ENCODE data around the gene TWF1. TPM values are rescaled to one million over a fixed set of nuclear protein-coding genes. Genes with fewer than 3 reads are reported as not detected.

Gene TWF1
- total and polyA plus RNA-seq, 2 of the 4 experiments (the other 2 are of a cell fraction): 67.0 to 141 TPM

DNA sequence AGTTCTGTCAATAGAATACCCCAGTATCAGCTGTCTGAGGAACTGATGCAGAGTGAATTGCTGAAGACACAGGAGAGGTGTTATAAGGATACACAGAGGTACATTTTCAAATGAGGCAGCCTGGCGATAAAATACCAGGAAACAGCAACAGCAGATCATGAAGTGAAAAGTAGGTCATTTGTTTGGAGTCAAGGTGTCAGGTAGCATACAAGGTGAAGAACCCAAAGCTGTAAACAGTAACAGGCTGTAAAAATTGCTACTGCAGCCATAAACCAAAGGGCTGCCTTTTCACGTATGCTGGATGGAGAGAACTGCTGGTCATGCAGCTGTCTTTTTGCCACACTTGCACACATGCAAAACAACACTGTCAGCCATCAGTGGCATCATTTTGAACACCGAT, 9.3 kb upstream of the TWF1 start:
- H3K14ac ChIP-seq (replicated peaks; ENCODE audit: low read depth, low read length): no peak overlapping the region
- H3K4me3 ChIP-seq (ENCODE audit: insufficient read depth, low read depth, low read length): no peak overlapping the region
- H3K9me3 ChIP-seq (ENCODE audit: control insufficient read depth, insufficient read depth, low read length): no peaks in the 10 kb centered on the region
- no peak overlapping the region for H2AK5ac ChIP-seq (ENCODE audit: low read depth, low read length)
- H4K20me1 ChIP-seq (ENCODE audit: insufficient read depth, low read length): no peaks in the 10 kb centered on the region
- H3K79me1 ChIP-seq (ENCODE audit: low read depth in 1 of 2, low read length in 2 of 2): no peaks in the 10 kb centered on the region
- H3K18ac ChIP-seq (ENCODE audit: low read depth, low read length): no peak overlapping the region
- WGBS, 2 experiments (ENCODE audit: extremely low coverage in 2 of 2, insufficient read length in 1 of 2): no CpG with 5 or more reads among the region's 3 CpGs
- POLR2A ChIA-PET (ENCODE audit: unreplicated experiment): no interaction called here
- in situ Hi-C loops (cut with MboI; ENCODE audit: low sequenced_read_pairs): no loop called here
- H2BK15ac ChIP-seq (ENCODE audit: low read depth, low read length): no peak overlapping the region
- intact Hi-C loops (cut with micrococcal nuclease): no loop called here
- dilution Hi-C loops (cut with HindIII; ENCODE audit: low sequenced_read_pairs, unreplicated experiment): no loop called here
- no peak for TF ChIP-seq SMC3 (IDR thresholded peaks at IDR 0.05; ENCODE audit: low read depth, low read length)
- no peak for TF ChIP-seq MXI1 (IDR thresholded peaks at IDR 0.05; ENCODE audit: borderline replicate concordance, low read depth, low read length)
- TF ChIP-seq NFE2L2 (IDR thresholded peaks at IDR 0.05; ENCODE audit: low read depth, low read length): no peak
- TF ChIP-seq MAFK (IDR thresholded peaks at IDR 0.05; ENCODE audit: low read depth, low read length): no peak
- TF ChIP-seq, protein P1, sequence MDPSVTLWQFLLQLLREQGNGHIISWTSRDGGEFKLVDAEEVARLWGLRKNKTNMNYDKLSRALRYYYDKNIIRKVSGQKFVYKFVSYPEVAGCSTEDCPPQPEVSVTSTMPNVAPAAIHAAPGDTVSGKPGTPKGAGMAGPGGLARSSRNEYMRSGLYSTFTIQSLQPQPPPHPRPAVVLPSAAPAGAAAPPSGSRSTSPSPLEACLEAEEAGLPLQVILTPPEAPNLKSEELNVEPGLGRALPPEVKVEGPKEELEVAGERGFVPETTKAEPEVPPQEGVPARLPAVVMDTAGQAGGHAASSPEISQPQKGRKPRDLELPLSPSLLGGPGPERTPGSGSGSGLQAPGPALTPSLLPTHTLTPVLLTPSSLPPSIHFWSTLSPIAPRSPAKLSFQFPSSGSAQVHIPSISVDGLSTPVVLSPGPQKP (IDR thresholded peaks at IDR 0.05; ENCODE audit: borderline replicate concordance, low read depth, low read length): no peak
- no peak for TF ChIP-seq RFX5 (IDR thresholded peaks at IDR 0.05; ENCODE audit: low read depth, low read length)
- no peak for TF ChIP-seq RAD21 (IDR thresholded peaks at IDR 0.05; ENCODE audit: low read length)
- H3K9ac ChIP-seq (ENCODE audit: low read depth, low read length): no peak overlapping the region
- no peaks in the 10 kb centered on the region; the same call in none of the 2 replicates for H3K27me3 ChIP-seq (ENCODE audit: control insufficient read depth, insufficient read depth, low read length)
- CTCF ChIA-PET: no interaction called here
- peak overlapping the region; percentile 51 for H2AFZ ChIP-seq (replicated peaks; ENCODE audit: low read length, poor library complexity)
- H2BK120ac ChIP-seq (ENCODE audit: low read depth, low read length): no peak overlapping the region
- no peak overlapping the region for H3K4me2 ChIP-seq (ENCODE audit: low read depth, low read length)
- ATAC-seq (ENCODE audit: low read depth) (no peak), DNase-seq (no peak)
- H3K23ac ChIP-seq (ENCODE audit: low read depth, low read length): no peak overlapping the region
- H2AK9ac ChIP-seq (replicated peaks; ENCODE audit: low read depth, low read length, poor library complexity): no peak overlapping the region
- H4K5ac ChIP-seq (ENCODE audit: low read depth, low read length): no peak overlapping the region
- no peaks in the 10 kb centered on the region for H3K4me1 ChIP-seq (ENCODE audit: control insufficient read depth, insufficient read depth, low read length)
- no peak overlapping the region for H4K8ac ChIP-seq (ENCODE audit: low read depth in 2 of 2, low read length in 2 of 2)
- H2BK20ac ChIP-seq (ENCODE audit: low read depth, low read length): no peak overlapping the region
- H4K91ac ChIP-seq (ENCODE audit: insufficient read depth, low read depth, low read length): no peak overlapping the region
- no peaks in the 10 kb centered on the region; the same call in 1 of the 2 replicates for H3K9me1 ChIP-seq (ENCODE audit: insufficient read depth, low read length)
- H3K27ac ChIP-seq (ENCODE audit: insufficient read depth, low read length): no peak overlapping the region
- H2BK5ac ChIP-seq (ENCODE audit: low read depth, low read length, poor library complexity, severe bottlenecking): no peak overlapping the region
- no peak overlapping the region for H3K56ac ChIP-seq (ENCODE audit: extremely low read depth, insufficient read depth, low read length)
- no peaks in the 10 kb centered on the region for H3K36me3 ChIP-seq (ENCODE audit: control insufficient read depth, insufficient read depth, low read length)
- H3K4ac ChIP-seq (ENCODE audit: low read depth, low read length): no peak overlapping the region
- no TSS peak for BruUV-seq (replicated peaks)
